ENCODE results near the gene HECW1.
"Not testable (repeated sequence)": the region's sequence is repeated elsewhere in the genome, so short reads cannot be mapped to it uniquely, and the experiment has no call there.

The HECW1 gene

GRCh38 chr7:43467406-43467805, 355.0 kb downstream of the HECW1 start:
- DNase-seq (ENCODE audit: low read depth in 3 of 3): no peak

GRCh38 chr7:43467846-43468245, 355.4 kb downstream of the HECW1 start:
- no peak for DNase-seq (ENCODE audit: low read depth in 3 of 3)

- no peak for DNase-seq (ENCODE audit: low read depth in 3 of 3)
Observed at GRCh38 chr7:43469051-43469450, 356.6 kb downstream of the HECW1 start.

- no peak for DNase-seq (ENCODE audit: low read depth in 3 of 3)
Observed at GRCh38 chr7:43470110-43470509, 357.7 kb downstream of the HECW1 start.

- DNase-seq (ENCODE audit: low read depth in 3 of 3): no peak
Observed at GRCh38 chr7:43475983-43476382, 363.5 kb downstream of the HECW1 start.

- DNase-seq (ENCODE audit: low read depth in 3 of 3): no peak
Observed at GRCh38 chr7:43476896-43477295, 364.4 kb downstream of the HECW1 start.

GRCh38 chr7:43479042-43479441, 366.6 kb downstream of the HECW1 start:
- DNase-seq (ENCODE audit: low read depth in 3 of 3): no peak

- no peak for DNase-seq (ENCODE audit: low read depth in 3 of 3)
Observed at GRCh38 chr7:43479543-43479942, 367.1 kb downstream of the HECW1 start.

- DNase-seq (ENCODE audit: low read depth in 3 of 3): no peak
Observed at GRCh38 chr7:43480581-43480980, 368.1 kb downstream of the HECW1 start.

GRCh38 chr7:43481902-43482678, 369.6 kb downstream of the HECW1 start:
- no peak for DNase-seq (ENCODE audit: low read depth in 3 of 3)

- no peak for DNase-seq (ENCODE audit: low read depth in 3 of 3)
Observed at GRCh38 chr7:43482679-43483252, 370.3 kb downstream of the HECW1 start.

- DNase-seq (ENCODE audit: low read depth in 3 of 3): no peak
Observed at GRCh38 chr7:43484678-43485395, 372.4 kb downstream of the HECW1 start.

GRCh38 chr7:43485580-43485979, 373.1 kb downstream of the HECW1 start:
- DNase-seq (ENCODE audit: low read depth in 3 of 3): no peak

- not testable (repeated sequence) for DNase-seq (ENCODE audit: low read depth in 3 of 3)
Observed at GRCh38 chr7:43486008-43486407, 373.6 kb downstream of the HECW1 start.

- DNase-seq (ENCODE audit: low read depth in 3 of 3): no peak
Observed at GRCh38 chr7:43486634-43487033, 374.2 kb downstream of the HECW1 start.

GRCh38 chr7:43487731-43488073, 375.3 kb downstream of the HECW1 start:
- no peak for DNase-seq (ENCODE audit: low read depth in 3 of 3)

- no peak for DNase-seq (ENCODE audit: low read depth in 3 of 3)
Observed at GRCh38 chr7:43489257-43489656, 376.8 kb downstream of the HECW1 start.

- no peak for DNase-seq (ENCODE audit: low read depth in 3 of 3)
Observed at GRCh38 chr7:43490016-43490415, 377.6 kb downstream of the HECW1 start.

- no peak for DNase-seq (ENCODE audit: low read depth in 3 of 3)
Observed at GRCh38 chr7:43491123-43491522, 378.7 kb downstream of the HECW1 start.

- no peak for DNase-seq (ENCODE audit: low read depth in 3 of 3)
Observed at GRCh38 chr7:43491984-43492383, 379.5 kb downstream of the HECW1 start.

GRCh38 chr7:43492896-43493295, 380.4 kb downstream of the HECW1 start:
- DNase-seq (ENCODE audit: low read depth in 3 of 3): no peak

- DNase-seq (ENCODE audit: low read depth in 3 of 3): no peak
Observed at GRCh38 chr7:43495572-43495971, 383.1 kb downstream of the HECW1 start.

GRCh38 chr7:43496596-43496995, 384.1 kb downstream of the HECW1 start:
- DNase-seq (ENCODE audit: low read depth in 3 of 3): no peak
